ENCODE data around the gene LRRTM3. TPM values are rescaled to one million over a fixed set of nuclear protein-coding genes. Genes with fewer than 3 reads are reported as not detected.

The LRRTM3 gene
- total RNA-seq = not detected

- Mint-ChIP-seq H3K4me1 (no peaks in the 10 kb centered on the region), H3K4me3 (no peak within 1 kb of the TSS), H3K36me3 (ENCODE audit: low read depth) (no peaks in the 10 kb centered on the region), H3K27ac (no peak within 1 kb of the TSS), H3K9me3 (no peaks in the 10 kb centered on the region), H3K27me3 (peaks cover 35% of the 10 kb centered on the region)
- peak; percentile 22 for DNase-seq
- ChIA-PET POLR2A (no interaction called here), CTCF (no interaction called here)
Observed at GRCh38 chr10:66925896-66926715, at the start of gene LRRTM3. Gene LRRTM3, plus strand, starts transcription at chr10:66926036.

- no peaks in the 10 kb centered on the region for H3K36me3 Mint-ChIP-seq (ENCODE audit: low read depth)
- no peaks in the 10 kb centered on the region for H3K4me1 Mint-ChIP-seq
- no peak overlapping the region for H3K27ac Mint-ChIP-seq
- no peaks in the 10 kb centered on the region for H3K27me3 Mint-ChIP-seq
- H3K9me3 Mint-ChIP-seq = no peaks in the 10 kb centered on the region
- H3K4me3 Mint-ChIP-seq = no peak overlapping the region
- POLR2A ChIA-PET = no interaction called here
- CTCF ChIA-PET = no interaction called here
- no peak for DNase-seq
Observed at GRCh38 chr10:66877361-66877760, 48.5 kb upstream of the LRRTM3 start.

GRCh38 chr10:66880292-66880691, 45.5 kb upstream of the LRRTM3 start:
- Mint-ChIP-seq H3K27ac (no peak overlapping the region), H3K36me3 (ENCODE audit: low read depth) (no peaks in the 10 kb centered on the region), H3K4me1 (no peaks in the 10 kb centered on the region), H3K27me3 (no peaks in the 10 kb centered on the region), H3K4me3 (no peak overlapping the region), H3K9me3 (no peaks in the 10 kb centered on the region)
- ChIA-PET CTCF (no interaction called here), POLR2A (no interaction called here)
- DNase-seq = no peak

- H3K27me3 Mint-ChIP-seq = no peaks in the 10 kb centered on the region
- no peak for DNase-seq
- no peaks in the 10 kb centered on the region for H3K4me1 Mint-ChIP-seq
- H3K4me3 Mint-ChIP-seq = no peak overlapping the region
- H3K36me3 Mint-ChIP-seq (ENCODE audit: low read depth) = no peaks in the 10 kb centered on the region
- no peak overlapping the region for H3K27ac Mint-ChIP-seq
- H3K9me3 Mint-ChIP-seq = no peaks in the 10 kb centered on the region
- POLR2A ChIA-PET = no interaction called here
- CTCF ChIA-PET = no interaction called here
Observed at GRCh38 chr10:66880826-66881225, 45.0 kb upstream of the LRRTM3 start.

GRCh38 chr10:66881814-66882213, 44.0 kb upstream of the LRRTM3 start:
- DNase-seq = no peak
- H3K27me3 Mint-ChIP-seq = no peaks in the 10 kb centered on the region
- CTCF ChIA-PET = no interaction called here
- POLR2A ChIA-PET = no interaction called here
- H3K4me3 Mint-ChIP-seq = no peak overlapping the region
- no peaks in the 10 kb centered on the region for H3K4me1 Mint-ChIP-seq
- H3K27ac Mint-ChIP-seq = no peak overlapping the region
- H3K9me3 Mint-ChIP-seq = no peaks in the 10 kb centered on the region
- H3K36me3 Mint-ChIP-seq (ENCODE audit: low read depth) = no peaks in the 10 kb centered on the region

GRCh38 chr10:66882271-66882670, 43.6 kb upstream of the LRRTM3 start:
- no peak overlapping the region for H3K27ac Mint-ChIP-seq
- no peak for DNase-seq
- ChIA-PET CTCF (no interaction called here), POLR2A (no interaction called here)
- no peaks in the 10 kb centered on the region for H3K36me3 Mint-ChIP-seq (ENCODE audit: low read depth)
- H3K4me3 Mint-ChIP-seq = no peak overlapping the region
- no peaks in the 10 kb centered on the region for H3K9me3 Mint-ChIP-seq
- H3K27me3 Mint-ChIP-seq = no peaks in the 10 kb centered on the region
- H3K4me1 Mint-ChIP-seq = no peaks in the 10 kb centered on the region

GRCh38 chr10:66886848-66887247, 39.0 kb upstream of the LRRTM3 start:
- Mint-ChIP-seq H3K9me3 (no peaks in the 10 kb centered on the region), H3K27ac (no peak overlapping the region), H3K36me3 (ENCODE audit: low read depth) (no peaks in the 10 kb centered on the region), H3K4me1 (no peaks in the 10 kb centered on the region), H3K4me3 (no peak overlapping the region), H3K27me3 (no peaks in the 10 kb centered on the region)
- ChIA-PET CTCF (no interaction called here), POLR2A (no interaction called here)
- no peak for DNase-seq

- Mint-ChIP-seq H3K4me3 (no peak overlapping the region), H3K9me3 (no peaks in the 10 kb centered on the region), H3K27me3 (no peaks in the 10 kb centered on the region), H3K27ac (no peak overlapping the region), H3K36me3 (ENCODE audit: low read depth) (no peaks in the 10 kb centered on the region), H3K4me1 (no peaks in the 10 kb centered on the region)
- CTCF ChIA-PET = no interaction called here
- DNase-seq = no peak
- POLR2A ChIA-PET = no interaction called here
Observed at GRCh38 chr10:66888237-66888636, 37.6 kb upstream of the LRRTM3 start.

GRCh38 chr10:66892871-66893270, 33.0 kb upstream of the LRRTM3 start:
- DNase-seq = no peak
- Mint-ChIP-seq H3K9me3 (no peaks in the 10 kb centered on the region), H3K36me3 (ENCODE audit: low read depth) (no peaks in the 10 kb centered on the region), H3K4me1 (no peaks in the 10 kb centered on the region), H3K4me3 (no peak overlapping the region), H3K27me3 (no peaks in the 10 kb centered on the region), H3K27ac (no peak overlapping the region)
- ChIA-PET CTCF (no interaction called here), POLR2A (no interaction called here)

GRCh38 chr10:66910671-66911070, 15.2 kb upstream of the LRRTM3 start:
- no peak overlapping the region for H3K4me3 Mint-ChIP-seq
- CTCF ChIA-PET = no interaction called here
- DNase-seq = no peak
- no peaks in the 10 kb centered on the region for H3K27me3 Mint-ChIP-seq
- H3K9me3 Mint-ChIP-seq = no peaks in the 10 kb centered on the region
- POLR2A ChIA-PET = no interaction called here
- no peak overlapping the region for H3K27ac Mint-ChIP-seq
- no peaks in the 10 kb centered on the region for H3K4me1 Mint-ChIP-seq
- no peaks in the 10 kb centered on the region for H3K36me3 Mint-ChIP-seq (ENCODE audit: low read depth)

- Mint-ChIP-seq H3K4me3 (no peak overlapping the region), H3K36me3 (ENCODE audit: low read depth) (no peaks in the 10 kb centered on the region), H3K27me3 (no peaks in the 10 kb centered on the region), H3K9me3 (no peaks in the 10 kb centered on the region), H3K27ac (no peak overlapping the region), H3K4me1 (no peaks in the 10 kb centered on the region)
- CTCF ChIA-PET = no interaction called here
- DNase-seq = no peak
- POLR2A ChIA-PET = no interaction called here
Observed at GRCh38 chr10:66916030-66916429, 9.8 kb upstream of the LRRTM3 start.

- H3K36me3 Mint-ChIP-seq (ENCODE audit: low read depth) = no peaks in the 10 kb centered on the region
- H3K27ac Mint-ChIP-seq = no peak overlapping the region
- POLR2A ChIA-PET = no interaction called here
- no peak overlapping the region for H3K4me3 Mint-ChIP-seq
- CTCF ChIA-PET = no interaction called here
- H3K9me3 Mint-ChIP-seq = no peaks in the 10 kb centered on the region
- H3K4me1 Mint-ChIP-seq = no peaks in the 10 kb centered on the region
- no peak for DNase-seq
- no peaks in the 10 kb centered on the region for H3K27me3 Mint-ChIP-seq
Observed at GRCh38 chr10:66917104-66917503, 8.7 kb upstream of the LRRTM3 start.

GRCh38 chr10:66919248-66919647, 6.6 kb upstream of the LRRTM3 start:
- Mint-ChIP-seq H3K4me1 (no peaks in the 10 kb centered on the region), H3K27ac (no peak overlapping the region), H3K36me3 (ENCODE audit: low read depth) (no peaks in the 10 kb centered on the region), H3K9me3 (no peaks in the 10 kb centered on the region), H3K4me3 (no peak overlapping the region), H3K27me3 (no peaks in the 10 kb centered on the region)
- no peak for DNase-seq
- CTCF ChIA-PET = no interaction called here
- POLR2A ChIA-PET = no interaction called here

- Mint-ChIP-seq H3K27me3 (peaks cover 35% of the 10 kb centered on the region), H3K9me3 (no peaks in the 10 kb centered on the region), H3K4me3 (no peak overlapping the region), H3K27ac (no peak overlapping the region), H3K4me1 (no peaks in the 10 kb centered on the region), H3K36me3 (ENCODE audit: low read depth) (no peaks in the 10 kb centered on the region)
- DNase-seq = no peak
- CTCF ChIA-PET = interaction anchor here (0.9 kb wide), 1 partner anchor 689 kb away, joined by 3 read pairs; no protein-coding TSS in a partner anchor
- POLR2A ChIA-PET = no interaction called here
Observed at GRCh38 chr10:66924674-66925345, 1.0 kb upstream of the LRRTM3 start.

Data from activated CD4-positive, alpha-beta T cell treated with anti-CD3 and anti-CD28 coated beads, Interleukin-2, amount 10 ng/mL, durations not matched to agents 7 days and 5 days (primary cell).